ENCODE measurements around the gene GNL3L.
"Not testable (repeated sequence)": the region's sequence is repeated elsewhere in the genome, so short reads cannot be mapped to it uniquely, and the experiment has no call there.

The GNL3L gene

GRCh38 chrX:54529552-54530356 is at the start of gene GNL3L:
Gene GNL3L, plus strand, starts transcription at chrX:54530219. Its CDS starts 2,348 bp downstream, at chrX:54532567.
- DNase-seq (ENCODE audit: low read depth): peak; percentile 86
- peak within 1 kb of the TSS; percentile 87 for H3K4me3 ChIP-seq (ENCODE audit: low read length)
- TF ChIP-seq CTCF (IDR thresholded peaks at IDR 0.05; ENCODE audit: insufficient read depth, low read depth, low read length, missing control alignments): no peak

GRCh38 chrX:54482839-54483593 is 47.0 kb upstream of the GNL3L start:
- TF ChIP-seq CTCF (IDR thresholded peaks at IDR 0.05; ENCODE audit: insufficient read depth, low read depth, low read length, missing control alignments): no peak
- H3K4me3 ChIP-seq (ENCODE audit: low read length): no peak overlapping the region
- DNase-seq (ENCODE audit: low read depth): no peak

- H3K4me3 ChIP-seq (ENCODE audit: low read length): no peak overlapping the region
- no peak for TF ChIP-seq CTCF (IDR thresholded peaks at IDR 0.05; ENCODE audit: insufficient read depth, low read depth, low read length, missing control alignments)
- DNase-seq (ENCODE audit: low read depth): no peak
These were observed 46.1 kb upstream of the GNL3L start for GRCh38 chrX:54483946-54484345.

GRCh38 chrX:54484666-54485065 is 45.4 kb upstream of the GNL3L start:
- no peak for TF ChIP-seq CTCF (IDR thresholded peaks at IDR 0.05; ENCODE audit: insufficient read depth, low read depth, low read length, missing control alignments)
- H3K4me3 ChIP-seq (ENCODE audit: low read length): no peak overlapping the region
- no peak for DNase-seq (ENCODE audit: low read depth)

- H3K4me3 ChIP-seq (ENCODE audit: low read length); DNase-seq (ENCODE audit: low read depth): not testable (repeated sequence)
These were observed 40.2 kb upstream of the GNL3L start for GRCh38 chrX:54489819-54490218.

- no peak overlapping the region for H3K4me3 ChIP-seq (ENCODE audit: low read length)
- TF ChIP-seq CTCF (IDR thresholded peaks at IDR 0.05; ENCODE audit: insufficient read depth, low read depth, low read length, missing control alignments): no peak
- peak; percentile 66 for DNase-seq (ENCODE audit: low read depth)
These were observed 37.7 kb upstream of the GNL3L start for GRCh38 chrX:54492340-54492739.

GRCh38 chrX:54494166-54494988 is 35.6 kb upstream of the GNL3L start:
- H3K4me3 ChIP-seq (ENCODE audit: low read length): peak overlapping the region; percentile 53
- DNase-seq (ENCODE audit: low read depth): no peak
- TF ChIP-seq CTCF (IDR thresholded peaks at IDR 0.05; ENCODE audit: insufficient read depth, low read depth, low read length, missing control alignments): no peak

Data from epithelial cell of esophagus (primary cell).